NCI-H1105 (cell line): Measurements from ENCODE around the gene CAMKV.

ENCODE experiments used
- DNase-seq: peaks from one replicate; lab custom pipeline; 2025; lab: John Stamatoyannopoulos, UW

CAMKV gene

DNA sequence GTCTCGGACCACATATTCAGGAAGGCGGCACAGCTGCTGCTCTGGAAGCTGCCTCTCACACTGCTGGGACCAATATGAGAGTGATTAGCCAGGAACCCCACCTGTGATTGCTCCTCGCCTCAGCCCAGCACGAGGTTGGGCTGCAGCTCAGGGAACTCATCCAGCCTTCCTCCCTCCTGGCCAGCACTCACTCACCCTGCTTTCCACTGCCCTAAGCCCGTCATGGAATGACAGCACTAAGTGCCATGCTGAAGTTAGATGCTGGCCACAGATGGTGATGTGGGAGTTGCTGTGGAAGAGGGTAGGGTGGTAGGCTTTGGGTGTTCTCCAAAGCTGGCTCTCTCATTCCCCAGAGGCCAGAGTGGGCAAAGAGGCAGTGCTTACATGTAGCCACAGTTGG is 26.6 kb upstream of the CAMKV start:
- no peak for DNase-seq

DNA sequence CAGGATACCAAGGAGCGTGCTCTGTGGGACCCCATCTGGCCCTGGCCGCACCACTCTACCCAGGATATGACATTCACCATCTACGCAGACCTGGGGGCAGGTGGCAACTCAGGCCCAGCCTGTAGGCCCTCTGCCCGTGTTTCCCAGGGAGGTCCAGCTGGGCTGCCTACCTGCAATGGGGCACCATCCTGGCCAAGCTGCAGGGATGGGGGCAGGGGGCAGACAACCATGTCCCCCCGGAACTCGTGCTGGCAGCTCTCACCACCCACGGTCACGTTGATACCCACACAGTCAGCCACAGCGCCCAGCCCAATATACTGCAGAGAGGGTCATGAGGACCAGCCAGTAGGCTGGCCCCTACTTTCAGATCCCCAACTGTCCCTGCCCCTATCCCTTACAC is 26.1 kb upstream of the CAMKV start:
- no peak for DNase-seq

GRCh38 chr3:49889296-49889695 is 19.6 kb upstream of the CAMKV start:
- DNase-seq, result no peak

DNA sequence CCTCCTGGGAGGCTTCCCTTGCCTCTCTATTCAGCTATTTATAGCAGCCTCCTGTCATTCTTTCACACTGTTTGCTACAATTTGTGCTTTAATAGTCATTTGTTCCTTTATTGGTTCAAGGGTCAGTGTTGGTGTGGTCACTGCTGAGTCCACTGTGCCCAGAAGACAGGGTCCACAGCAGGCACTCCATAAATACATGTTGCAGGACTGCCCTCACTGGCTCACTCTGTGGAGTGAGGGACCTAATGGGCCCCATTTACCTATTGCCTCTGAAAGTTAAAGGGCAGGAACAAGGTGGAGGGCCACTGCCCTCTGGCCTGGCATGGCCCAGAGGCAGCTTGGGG is 17.2 kb upstream of the CAMKV start:
- DNase-seq, result no peak

DNA sequence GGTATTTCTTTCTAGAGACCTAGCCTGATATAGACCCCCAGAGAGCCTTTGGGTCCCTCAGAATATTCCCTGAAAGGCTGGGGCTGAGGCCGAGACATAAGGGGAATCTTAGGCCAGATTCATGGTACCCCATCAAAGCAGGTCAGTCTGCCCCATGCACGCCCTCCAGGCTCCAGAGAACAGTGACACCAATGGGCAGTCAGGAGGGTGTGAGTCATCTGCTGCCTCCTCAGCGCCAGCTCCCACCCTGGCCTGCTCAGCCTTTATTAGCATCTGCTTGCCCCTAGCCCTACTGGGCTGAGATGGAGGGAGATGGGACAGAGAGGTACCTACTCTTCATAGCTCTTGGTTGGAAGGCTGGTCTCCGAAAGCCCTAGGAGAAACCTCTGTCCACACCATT is 14.3 kb upstream of the CAMKV start:
- no peak for DNase-seq

GRCh38 chr3:49882166-49882565 is 12.5 kb upstream of the CAMKV start:
- no peak for DNase-seq

- no peak for DNase-seq
Measured at GRCh38 chr3:49880581-49881315, 11.0 kb upstream of the CAMKV start.

DNA sequence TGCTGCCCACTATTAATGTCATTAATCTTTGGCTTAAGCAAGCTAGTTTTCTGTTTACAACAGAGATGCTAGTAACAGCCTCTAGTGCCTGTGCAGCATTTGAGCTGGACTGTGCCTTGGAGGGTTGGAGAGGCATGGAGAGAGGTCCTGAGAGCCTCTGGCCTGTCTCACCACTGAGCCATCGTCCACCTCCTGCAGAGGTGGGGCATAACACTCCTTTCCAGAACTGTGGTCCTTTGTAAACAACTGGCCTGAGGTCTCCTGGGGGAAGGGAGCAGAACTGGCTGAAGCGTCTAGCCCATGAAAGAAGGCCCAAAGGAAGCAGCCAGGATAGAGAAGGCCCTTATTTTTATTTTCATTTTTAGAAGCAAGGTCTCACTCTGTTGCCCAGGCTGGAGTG is 10.0 kb upstream of the CAMKV start:
- DNase-seq, result no peak

GRCh38 chr3:49878686-49879085 is 9.0 kb upstream of the CAMKV start:
- no peak for DNase-seq

DNA sequence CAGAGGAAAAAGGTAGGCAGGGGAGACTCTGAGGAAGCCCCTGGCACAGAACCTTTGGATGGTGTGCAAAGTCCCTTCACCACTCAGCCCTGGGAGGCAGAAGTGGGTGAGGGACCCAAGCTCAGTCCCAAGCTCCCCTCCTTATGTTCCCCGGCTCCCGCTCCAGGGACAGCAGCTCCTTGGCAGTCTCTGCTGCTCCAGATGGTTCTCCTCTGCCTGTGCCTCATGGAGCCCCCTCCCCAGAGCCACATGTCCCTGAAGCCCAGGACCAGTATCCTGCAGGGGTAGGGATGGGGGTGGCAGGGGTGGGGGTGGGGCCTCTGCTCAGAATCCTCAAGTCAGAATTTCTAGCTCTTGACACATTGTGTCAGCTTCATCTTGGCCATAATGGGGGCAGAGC is 8.0 kb upstream of the CAMKV start:
- DNase-seq, result no peak

DNA sequence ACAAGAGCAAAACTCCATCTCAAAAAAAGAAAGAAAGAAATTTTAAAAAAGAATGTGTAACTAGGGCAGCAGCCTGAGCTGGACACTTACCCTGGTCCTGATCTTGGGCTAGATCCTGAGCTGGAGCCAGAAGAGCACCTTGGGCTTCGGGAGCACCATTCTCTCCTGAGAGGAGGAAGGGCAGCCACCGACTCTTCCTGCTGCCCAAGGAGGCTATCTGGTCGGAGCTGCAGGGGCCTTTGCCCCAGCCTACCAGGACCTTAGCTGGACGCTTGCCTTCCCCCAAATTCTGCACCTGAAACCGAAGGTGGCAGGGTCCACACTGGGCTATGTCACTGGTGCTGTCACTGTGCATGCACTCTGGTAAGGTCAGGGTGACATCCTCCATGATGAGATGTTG is 6.9 kb upstream of the CAMKV start:
- no peak for DNase-seq

GRCh38 chr3:49873623-49874022 is 3.9 kb upstream of the CAMKV start:
- no peak for DNase-seq

DNA sequence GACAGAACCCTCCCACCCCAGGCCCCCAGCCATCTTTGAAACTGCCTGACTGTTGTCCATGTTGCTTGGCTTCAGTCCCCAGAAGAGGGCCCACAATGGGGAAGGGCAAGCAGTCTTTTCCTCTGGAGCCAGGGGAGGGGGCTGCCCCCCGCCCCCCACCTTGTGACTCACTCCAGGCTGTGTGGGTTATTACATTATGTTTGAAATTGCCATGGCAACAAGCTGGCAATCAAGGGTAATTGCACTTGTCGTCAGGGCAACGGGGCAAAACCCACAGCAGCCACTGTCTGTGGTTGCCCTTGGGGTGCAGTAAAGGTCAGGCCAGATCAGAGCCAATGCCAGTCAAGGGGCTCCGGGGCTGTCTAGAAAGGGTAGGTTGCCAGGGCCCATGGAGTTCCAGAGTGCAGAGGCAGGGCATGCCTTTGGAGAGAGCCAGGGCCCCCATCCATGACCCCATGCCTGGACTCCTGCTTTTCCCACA is 3.1 kb upstream of the CAMKV start:
- no peak for DNase-seq

DNA sequence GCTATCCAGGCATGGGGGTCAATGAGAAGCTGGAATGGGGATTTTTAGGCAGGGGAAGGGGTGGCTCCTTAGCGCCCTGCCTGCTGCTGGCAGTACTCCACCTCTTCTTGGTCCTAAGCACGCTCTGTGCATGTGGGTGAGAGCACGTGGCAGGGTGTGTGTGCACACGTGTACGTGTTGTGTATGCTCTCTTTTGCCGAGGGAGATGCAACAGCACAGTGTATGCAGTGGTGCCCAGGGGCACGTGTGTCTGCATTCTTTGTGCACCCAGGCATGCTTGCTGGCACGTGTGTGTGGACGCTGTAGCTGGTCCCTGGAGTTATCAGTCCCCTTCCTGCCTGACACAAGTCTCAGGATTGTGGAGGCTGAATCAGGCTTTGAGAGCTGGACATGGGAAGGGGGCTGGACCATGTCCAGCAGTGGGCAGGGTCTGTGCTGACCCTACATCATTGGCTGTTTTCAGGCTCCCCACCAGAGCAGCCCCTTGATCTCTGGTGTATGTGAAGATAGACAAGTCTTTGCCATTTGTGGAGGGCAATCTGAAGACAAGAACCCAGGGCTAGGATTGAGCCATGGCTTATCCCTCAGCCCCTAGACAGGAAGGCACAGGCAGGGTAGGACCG is 1.9 kb upstream of the CAMKV start:
- no peak for DNase-seq

- DNase-seq, result no peak
Measured at GRCh38 chr3:49868862-49869466, 742 bp downstream of the CAMKV start.

GRCh38 chr3:49867871-49868321 is 1.8 kb downstream of the CAMKV start:
- DNase-seq, result no peak

DNA sequence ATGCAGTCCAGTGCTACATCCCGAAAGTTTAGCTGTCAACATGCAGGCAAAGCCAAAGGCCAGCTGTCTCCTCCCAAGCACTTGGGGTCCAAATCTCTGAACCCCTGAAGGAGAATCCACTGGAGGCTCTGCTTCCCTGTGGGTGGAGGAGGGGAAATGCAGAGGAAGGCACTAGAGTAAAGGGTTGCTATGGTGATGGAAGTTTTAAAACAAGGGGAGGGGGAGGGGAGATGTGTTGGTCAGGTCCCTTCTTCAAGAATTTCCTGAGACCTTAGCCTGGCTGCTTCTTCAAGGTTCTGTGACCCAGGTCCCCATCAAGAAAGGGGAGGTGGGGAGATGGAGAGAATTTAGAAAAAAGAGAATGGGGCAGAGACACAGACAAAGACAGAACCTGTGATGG is 2.3 kb downstream of the CAMKV start:
- DNase-seq, result no peak

- no peak for DNase-seq
Measured at GRCh38 chr3:49865198-49865784, 4.4 kb downstream of the CAMKV start.

DNA sequence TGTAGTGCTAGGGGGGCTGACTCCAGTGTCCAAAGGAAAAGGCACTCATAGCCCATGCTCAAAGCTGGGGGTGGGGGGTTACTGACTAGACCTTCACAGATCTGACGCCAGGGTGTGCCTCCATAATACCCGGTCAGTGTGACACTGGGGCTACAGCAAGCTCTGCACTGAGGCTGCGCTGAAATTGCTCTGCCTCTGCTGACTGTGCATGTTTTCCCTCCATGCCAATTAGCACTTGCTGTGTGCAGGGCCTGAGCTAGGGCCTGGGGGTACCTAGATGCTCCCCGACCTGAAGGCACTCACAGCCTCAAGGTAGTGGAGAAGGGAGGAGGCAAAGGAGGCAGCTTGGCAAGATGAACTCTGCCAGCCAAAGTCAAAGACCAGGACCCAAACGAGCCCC is 5.2 kb downstream of the CAMKV start:
- no peak for DNase-seq

DNA sequence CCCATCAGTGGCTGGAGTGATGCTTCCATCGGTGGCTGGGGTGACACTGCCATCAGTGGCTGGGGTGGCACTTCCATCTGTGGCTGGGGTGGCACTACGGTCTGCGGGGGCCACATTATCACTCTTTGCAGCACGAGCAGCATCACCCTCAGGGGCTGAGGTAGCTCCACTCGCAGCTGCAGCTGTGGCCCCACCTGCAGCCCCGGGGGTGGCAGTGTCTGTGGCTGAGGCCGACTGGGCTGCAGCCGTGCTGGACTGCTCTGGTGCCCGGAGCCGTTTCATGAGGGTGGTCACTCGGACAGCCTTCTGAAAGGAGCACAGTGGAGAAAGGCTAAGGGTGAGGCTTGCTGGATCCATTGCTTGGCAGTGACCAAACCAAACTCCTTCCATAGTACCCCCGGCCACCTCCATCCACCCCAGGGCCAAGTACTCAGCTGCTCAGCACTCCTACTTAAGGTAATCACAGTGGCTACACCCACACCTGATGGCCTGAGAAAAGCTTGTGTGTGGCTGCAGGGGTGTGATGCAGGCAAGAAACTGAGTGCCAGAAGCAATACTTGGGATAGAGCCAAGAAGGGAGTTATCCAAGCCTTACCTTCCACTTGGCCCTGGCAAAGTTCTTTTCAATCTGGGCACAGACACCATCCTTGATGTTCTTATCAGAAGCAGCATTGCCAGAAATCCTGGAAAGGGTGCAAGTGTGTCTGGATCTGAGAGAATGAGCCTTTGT is 10.0 kb downstream of the CAMKV start:
- no peak for DNase-seq

GRCh38 chr3:49856181-49857005 is 13.3 kb downstream of the CAMKV start, which contains the start of gene TRAIP:
Gene TRAIP (minus strand): TSS chr3:49856564. CDS start chr3:49856453, 111 bp downstream.
- peak; percentile 79 for DNase-seq
